Measurements from ENCODE around the gene TLE4. TPM values are rescaled to one million over a fixed set of nuclear protein-coding genes. Genes with fewer than 3 reads are reported as not detected.

TLE4 gene
- total and polyA plus RNA-seq, 2 donors (not counting 1 experiment from before 2014, with no cell fraction given): 34.7 to 57.3 TPM

DNA sequence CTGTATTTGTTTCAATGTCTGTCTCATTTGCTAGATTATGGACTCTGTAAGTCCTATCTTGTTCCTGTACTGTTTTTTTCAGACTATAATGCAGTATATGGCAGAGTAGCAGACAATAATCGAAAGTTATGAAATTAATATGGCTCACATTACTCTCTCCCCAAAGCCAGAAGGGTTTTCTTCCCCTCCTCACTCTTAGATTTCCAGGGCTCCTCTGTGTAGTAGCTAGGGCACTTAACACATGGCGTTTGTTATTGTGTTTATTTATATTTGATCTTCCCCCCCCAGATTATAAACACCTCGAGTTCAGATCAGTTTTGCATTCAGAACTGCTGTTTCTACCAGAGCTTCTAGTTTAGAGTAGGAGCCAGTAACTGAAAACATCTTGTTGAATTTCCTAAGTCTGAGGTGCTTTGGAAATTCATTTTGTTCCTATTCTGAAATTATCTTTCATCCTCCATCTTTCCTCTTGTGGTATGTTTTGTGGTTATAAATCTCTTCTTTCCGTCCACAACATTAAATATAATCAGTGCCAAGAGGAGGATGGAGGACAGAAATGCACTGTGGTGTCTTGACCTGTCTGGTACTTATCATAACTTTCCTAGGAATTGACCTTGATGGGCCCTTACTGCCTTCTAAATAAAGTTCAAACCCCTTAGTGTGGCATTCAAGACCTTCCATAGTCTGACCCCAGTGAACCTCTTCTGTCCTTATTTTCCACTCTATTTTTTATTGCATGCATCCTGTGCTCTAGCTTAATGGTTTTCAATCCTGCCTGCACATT, 27.0 kb downstream of the TLE4 start:
- H3K9me3 Mint-ChIP-seq (ENCODE audit: insufficient read depth): peaks cover 3% of the 10 kb centered on the region
- H3K79me2 ChIP-seq (ENCODE audit: control insufficient read depth, insufficient read depth, low read length): peaks cover 67% of the 10 kb centered on the region
- no peaks in the 10 kb centered on the region for H3K27me3 ChIP-seq (replicated peaks in 1 of 4; ENCODE audit: control extremely low read depth in 1 of 4, control insufficient read depth in 3 of 4, insufficient read depth in 4 of 4, low read length in 3 of 4)
- no peaks in the 10 kb centered on the region for H3K27me3 Mint-ChIP-seq
- POLR2A ChIA-PET: no interaction called here
- H3K4me3 Mint-ChIP-seq: no peak overlapping the region
- H3K4me1 ChIP-seq (ENCODE audit: control insufficient read depth in 2 of 2, insufficient read depth in 2 of 2, low read length in 2 of 2): peaks cover 0 to 10% of the 10 kb centered on the region in 2 donors
- no CpG with 5 or more reads among the region's 4 CpGs for WGBS (ENCODE audit: insufficient coverage)
- no peak overlapping the region for H2AFZ ChIP-seq (ENCODE audit: insufficient read depth, low read depth, low read length, poor library complexity, severe bottlenecking)
- peaks cover 0 to 9% (median 5%) of the 10 kb centered on the region in 3 donors for H3K9me3 ChIP-seq (ENCODE audit: control extremely low read depth in 1 of 3, control insufficient read depth in 2 of 3, insufficient read depth in 1 of 3, low read length in 2 of 3)
- H3K36me3 ChIP-seq (replicated peaks in 1 of 2; ENCODE audit: control extremely low read depth in 1 of 2, control insufficient read depth in 1 of 2, extremely low read depth in 1 of 2, insufficient read depth in 2 of 2, low read length in 1 of 2): peaks cover 2 to 4% of the 10 kb centered on the region in 2 experiments
- peaks cover 51% of the 10 kb centered on the region for H4K20me1 ChIP-seq (ENCODE audit: control insufficient read depth, insufficient read depth, low read length, poor library complexity, severe bottlenecking)
- TF ChIP-seq, protein P1, sequence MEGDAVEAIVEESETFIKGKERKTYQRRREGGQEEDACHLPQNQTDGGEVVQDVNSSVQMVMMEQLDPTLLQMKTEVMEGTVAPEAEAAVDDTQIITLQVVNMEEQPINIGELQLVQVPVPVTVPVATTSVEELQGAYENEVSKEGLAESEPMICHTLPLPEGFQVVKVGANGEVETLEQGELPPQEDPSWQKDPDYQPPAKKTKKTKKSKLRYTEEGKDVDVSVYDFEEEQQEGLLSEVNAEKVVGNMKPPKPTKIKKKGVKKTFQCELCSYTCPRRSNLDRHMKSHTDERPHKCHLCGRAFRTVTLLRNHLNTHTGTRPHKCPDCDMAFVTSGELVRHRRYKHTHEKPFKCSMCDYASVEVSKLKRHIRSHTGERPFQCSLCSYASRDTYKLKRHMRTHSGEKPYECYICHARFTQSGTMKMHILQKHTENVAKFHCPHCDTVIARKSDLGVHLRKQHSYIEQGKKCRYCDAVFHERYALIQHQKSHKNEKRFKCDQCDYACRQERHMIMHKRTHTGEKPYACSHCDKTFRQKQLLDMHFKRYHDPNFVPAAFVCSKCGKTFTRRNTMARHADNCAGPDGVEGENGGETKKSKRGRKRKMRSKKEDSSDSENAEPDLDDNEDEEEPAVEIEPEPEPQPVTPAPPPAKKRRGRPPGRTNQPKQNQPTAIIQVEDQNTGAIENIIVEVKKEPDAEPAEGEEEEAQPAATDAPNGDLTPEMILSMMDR (IDR thresholded peaks at IDR 0.05): no peak
- no peak for TF ChIP-seq EZH2 (IDR thresholded peaks at IDR 0.05; ENCODE audit: borderline replicate concordance, insufficient read depth, low read depth, low read length, poor library complexity, severe bottlenecking)
- no peak for DNase-seq
- H3K27ac ChIP-seq (ENCODE audit: low read length in 2 of 2): no peak overlapping the region
- H3K4me1 Mint-ChIP-seq: peaks cover 48% of the 10 kb centered on the region
- intact Hi-C loops (cut with micrococcal nuclease): no loop called here
- no peak overlapping the region for H3K27ac Mint-ChIP-seq
- H3K4me2 ChIP-seq (replicated peaks; ENCODE audit: low read depth, low read length, poor library complexity, severe bottlenecking): no peak overlapping the region
- no peak overlapping the region for H3K9ac ChIP-seq (ENCODE audit: low read length)
- no peak for ATAC-seq (ENCODE audit: low read depth)
- H3K4me3 ChIP-seq (ENCODE audit: control extremely low read depth in 1 of 5, extremely low read depth in 1 of 5, insufficient read depth in 1 of 5, low read depth in 2 of 5, low read length in 4 of 5): no peak overlapping the region
- CTCF ChIA-PET: interaction anchor here (0.9 to 1.5 kb wide), 2 partner anchors 10 to 11 kb away, joined by 3 to 5 read pairs; no protein-coding TSS in a partner anchor

DNA sequence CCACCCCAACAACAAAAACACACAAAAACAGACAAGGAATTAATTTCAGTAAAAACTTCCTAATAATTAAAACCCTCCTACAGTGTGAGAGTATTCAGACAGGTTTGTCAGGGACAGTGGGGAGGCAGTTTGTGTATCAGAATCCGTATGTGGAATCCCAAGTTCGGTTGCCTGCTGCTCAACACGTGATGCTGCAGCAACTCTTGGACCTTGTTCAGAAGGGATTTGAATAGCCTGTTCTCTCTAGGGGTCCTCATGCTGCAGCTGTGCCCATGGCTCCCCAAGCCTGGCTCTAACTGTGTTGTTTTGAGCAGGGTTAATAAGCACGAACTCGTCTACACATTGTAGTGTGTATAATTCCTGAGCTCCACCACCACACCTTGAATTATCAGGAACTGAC, 28.7 kb downstream of the TLE4 start:
- H3K27ac ChIP-seq (ENCODE audit: low read length in 2 of 2): no peak overlapping the region
- no peak overlapping the region for H3K4me3 ChIP-seq (ENCODE audit: control extremely low read depth in 1 of 5, extremely low read depth in 1 of 5, insufficient read depth in 1 of 5, low read depth in 2 of 5, low read length in 4 of 5)
- Mint-ChIP-seq H3K27ac (no peak overlapping the region), H3K4me1 (peaks cover 35% of the 10 kb centered on the region), H3K9me3 (ENCODE audit: insufficient read depth) (peaks cover 3% of the 10 kb centered on the region), H3K27me3 (no peaks in the 10 kb centered on the region), H3K4me3 (no peak overlapping the region)
- 83% methylated on average over 3 of the region's 5 CpGs for WGBS (ENCODE audit: insufficient coverage)
- no peak overlapping the region for H2AFZ ChIP-seq (ENCODE audit: insufficient read depth, low read depth, low read length, poor library complexity, severe bottlenecking)
- H4K20me1 ChIP-seq (ENCODE audit: control insufficient read depth, insufficient read depth, low read length, poor library complexity, severe bottlenecking): peaks cover 41% of the 10 kb centered on the region
- H3K36me3 ChIP-seq (replicated peaks in 1 of 2; ENCODE audit: control extremely low read depth in 1 of 2, control insufficient read depth in 1 of 2, extremely low read depth in 1 of 2, insufficient read depth in 2 of 2, low read length in 1 of 2): peaks cover 4 to 6% of the 10 kb centered on the region in 2 experiments
- ATAC-seq (ENCODE audit: low read depth) (no peak), DNase-seq (no peak)
- intact Hi-C loops (cut with micrococcal nuclease): loop anchor here (2.0 kb wide), 1 partner anchor 14 kb away; no protein-coding TSS in a partner anchor
- peaks cover 66% of the 10 kb centered on the region for H3K79me2 ChIP-seq (ENCODE audit: control insufficient read depth, insufficient read depth, low read length)
- no peak overlapping the region for H3K4me2 ChIP-seq (replicated peaks; ENCODE audit: low read depth, low read length, poor library complexity, severe bottlenecking)
- H3K27me3 ChIP-seq (replicated peaks in 1 of 4; ENCODE audit: control extremely low read depth in 1 of 4, control insufficient read depth in 3 of 4, insufficient read depth in 4 of 4, low read length in 3 of 4): no peaks in the 10 kb centered on the region
- TF ChIP-seq, protein P1 (IDR thresholded peaks at IDR 0.05): no peak
- TF ChIP-seq EZH2 (IDR thresholded peaks at IDR 0.05; ENCODE audit: borderline replicate concordance, insufficient read depth, low read depth, low read length, poor library complexity, severe bottlenecking): no peak
- H3K4me1 ChIP-seq (ENCODE audit: control insufficient read depth in 2 of 2, insufficient read depth in 2 of 2, low read length in 2 of 2): peaks cover 6 to 16% of the 10 kb centered on the region in 2 donors
- H3K9ac ChIP-seq (ENCODE audit: low read length): no peak overlapping the region
- peaks cover 0 to 9% (median 5%) of the 10 kb centered on the region in 3 donors for H3K9me3 ChIP-seq (ENCODE audit: control extremely low read depth in 1 of 3, control insufficient read depth in 2 of 3, insufficient read depth in 1 of 3, low read length in 2 of 3)
- ChIA-PET CTCF (no interaction called here), POLR2A (no interaction called here)

Data from B cell (primary cell).